Posterior cingulate gyrus (tissue), 11 donors: ENCODE results near the gene EXOSC10.
A peak's percentile ranks its signal among the peaks of the same experiment; 100 is the strongest.
"Not testable (repeated sequence)": the region's sequence is repeated elsewhere in the genome, so short reads cannot be mapped to it uniquely, and the experiment has no call there.

ENCODE experiments used
- DNase-seq, 10 donors: peaks; one replicate each; pipeline versions ENCODE4 v3.0.0 to v3.0.0-alpha.2; 2020 to 2021; ENCODE audit warnings: mixed read lengths in 3 of 10
- intact Hi-C: fragments of 100-400 bp; cut with DNase I; formaldehyde crosslinking; loops from one replicate; pipeline ENCODE4 v1.15.1; 2023

The EXOSC10 gene

GRCh38 chr1:11046270-11046566, 53.5 kb downstream of the EXOSC10 start:
- intact Hi-C loops: no loop called here
- peak in 2 of 10 donors; percentile 25 to 29 for DNase-seq

- peak in 4 of 10 donors; percentile 10 to 71 (median 38) for DNase-seq
- intact Hi-C loops: no loop called here
Observed at GRCh38 chr1:11045428-11046269, 54.0 kb downstream of the EXOSC10 start.

GRCh38 chr1:11044849-11045427, 54.7 kb downstream of the EXOSC10 start:
- intact Hi-C loops: no loop called here
- peak in 2 of 10 donors; percentile 48 to 53 for DNase-seq

GRCh38 chr1:11044086-11044848, 55.4 kb downstream of the EXOSC10 start:
- DNase-seq: peak in 2 of 10 donors; percentile 31 to 47
- intact Hi-C loops: no loop called here

- intact Hi-C loops: no loop called here
- peak in 3 of 10 donors; percentile 35 to 64 (median 42) for DNase-seq
Observed at GRCh38 chr1:11042995-11043874, 56.4 kb downstream of the EXOSC10 start.

- no peak for DNase-seq
- intact Hi-C loops: no loop called here
Observed at GRCh38 chr1:11042065-11042464, 57.6 kb downstream of the EXOSC10 start.

GRCh38 chr1:11041048-11041447, 58.6 kb downstream of the EXOSC10 start:
- no peak for DNase-seq
- intact Hi-C loops: no loop called here

GRCh38 chr1:11040105-11040429, 59.6 kb downstream of the EXOSC10 start:
- DNase-seq: not testable (repeated sequence)

GRCh38 chr1:11039351-11040104, 60.1 kb downstream of the EXOSC10 start:
- intact Hi-C loops: no loop called here
- DNase-seq: no peak

More at GRCh38 chr1:11040105-11040429, 59.6 kb downstream of the EXOSC10 start:
- intact Hi-C loops: not testable (repeated sequence)

GRCh38 chr1:11037740-11038182, 61.9 kb downstream of the EXOSC10 start:
- DNase-seq: peak; percentile 81 to 98 (median 92)
- intact Hi-C loops: loop anchor here (2.0 kb wide), 1 partner anchor 607 kb away; no protein-coding TSS in a partner anchor

- intact Hi-C loops: loop anchor here (2.0 kb wide), 1 partner anchor 608 kb away; no protein-coding TSS in a partner anchor
- not testable (repeated sequence) for DNase-seq
Observed at GRCh38 chr1:11037019-11037739, 62.5 kb downstream of the EXOSC10 start.

GRCh38 chr1:11031624-11032262, 67.9 kb downstream of the EXOSC10 start:
- intact Hi-C loops: no loop called here
- peak in 2 of 10 donors; percentile 10 to 48 for DNase-seq

GRCh38 chr1:11030865-11031264, 68.8 kb downstream of the EXOSC10 start:
- no peak for DNase-seq
- intact Hi-C loops: no loop called here

- no peak for DNase-seq
- intact Hi-C loops: no loop called here
Observed at GRCh38 chr1:11028018-11028417, 71.7 kb downstream of the EXOSC10 start.

- intact Hi-C loops: no loop called here
- no peak for DNase-seq
Observed at GRCh38 chr1:11027316-11027715, 72.4 kb downstream of the EXOSC10 start.

- intact Hi-C loops: no loop called here
- no peak for DNase-seq
Observed at GRCh38 chr1:11026903-11027302, 72.8 kb downstream of the EXOSC10 start.

GRCh38 chr1:11026052-11026451, 73.6 kb downstream of the EXOSC10 start:
- intact Hi-C loops: no loop called here
- DNase-seq: no peak

- intact Hi-C loops: no loop called here
- no peak for DNase-seq
Observed at GRCh38 chr1:11025618-11026017, 74.1 kb downstream of the EXOSC10 start.
